Large intestine (tissue), 3 donors: ENCODE measurements around the gene GPER1. TPM values are rescaled to one million over a fixed set of nuclear protein-coding genes. Genes with fewer than 3 reads are reported as not detected.

ENCODE experiments used
- DNase-seq, 2 donors: peaks; one replicate each; pipeline versions ENCODE4 v3.0.0 to v3.0.0-alpha.2; 2013
- H3K27ac ChIP-seq: one replicate; pipeline ENCODE4 v1.5.1; 2013; ENCODE audit warnings: low read length
- H3K27me3 ChIP-seq: 2 replicates; pipeline ENCODE4 v1.6.1; 2013; ENCODE audit warnings: low read length; ENCODE audit not compliant: control insufficient read depth, insufficient read depth
- H3K36me3 ChIP-seq: 2 replicates; pipeline ENCODE4 v1.6.1; 2013; ENCODE audit warnings: low read length; ENCODE audit not compliant: control insufficient read depth, insufficient read depth
- H3K4me1 ChIP-seq: one replicate; pipeline ENCODE4 v1.6.1; 2013; ENCODE audit warnings: low read length; ENCODE audit not compliant: control insufficient read depth, insufficient read depth
- H3K4me3 ChIP-seq: one replicate; pipeline ENCODE4 v1.5.1; 2013; ENCODE audit warnings: low read length
- H3K9me3 ChIP-seq: one replicate; pipeline ENCODE4 v1.6.1; 2013; ENCODE audit warnings: mild to moderate bottlenecking, low read depth, low read length, moderate library complexity; ENCODE audit not compliant: control insufficient read depth
- WGBS: methylation state at CpG from one replicate; pipeline ENCODE4 v1.1.5; 2013; ENCODE audit warnings: low lambda C conversion rate; ENCODE audit not compliant: insufficient coverage; 5-methylcytosine and 5-hydroxymethylcytosine counted together
- polyA plus RNA-seq: library from polyadenylated mRNA; unstranded; fragments of 120-200 nt; gene quantifications from one replicate; pipeline ENCODE4 v1.2.1, GENCODE V29; 2013

GPER1 gene
- polyA plus RNA-seq, 1 donor, result 1.1 TPM

DNA sequence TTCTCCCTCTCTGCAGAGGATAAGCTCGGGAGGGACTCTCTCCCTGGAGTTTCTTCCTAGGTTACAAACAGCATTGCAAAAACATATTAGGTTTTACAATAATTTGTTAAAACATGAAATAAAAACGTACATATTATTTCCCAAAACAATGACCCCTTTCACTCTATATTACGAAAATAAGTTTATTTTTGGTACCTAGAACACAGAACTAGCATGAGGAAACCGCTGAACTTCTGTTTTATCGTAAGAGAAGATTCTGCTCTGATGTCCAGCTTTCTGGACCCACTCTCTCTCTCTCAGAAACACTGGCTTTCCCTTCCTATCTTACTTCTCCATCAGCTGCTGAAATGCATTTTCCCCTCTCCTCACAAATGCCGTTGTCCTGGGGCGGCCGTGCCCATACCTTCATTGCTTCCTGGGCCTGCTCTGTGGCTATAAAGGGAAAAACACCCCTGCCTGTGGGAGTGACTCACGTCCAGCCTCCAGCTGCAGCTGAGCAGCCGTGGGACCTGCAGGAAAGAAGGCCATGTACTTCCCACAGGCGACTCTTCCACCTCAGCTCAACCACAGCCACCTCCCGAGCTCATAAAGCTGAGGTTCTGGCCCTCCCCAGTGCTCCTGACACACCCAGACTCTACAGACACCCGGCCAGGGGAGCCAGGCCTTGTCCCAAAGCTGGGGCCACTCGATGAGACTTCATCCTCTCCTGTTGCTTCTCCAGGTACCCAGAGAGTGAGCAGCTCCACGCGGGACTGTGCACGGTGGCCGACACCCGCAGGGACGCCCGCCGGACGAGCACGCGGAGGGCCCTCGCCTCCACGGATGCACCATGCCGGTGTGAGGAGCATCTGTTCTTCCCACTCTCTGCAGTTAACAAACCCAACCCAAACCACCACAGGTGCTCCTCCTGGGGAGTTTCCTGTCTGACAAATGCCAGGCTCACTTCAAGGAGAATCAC is 3.1 kb downstream of the GPER1 start:
- peaks cover 6% of the 10 kb centered on the region for H3K9me3 ChIP-seq
- H3K4me1 ChIP-seq, result peaks cover 20% of the 10 kb centered on the region

DNA sequence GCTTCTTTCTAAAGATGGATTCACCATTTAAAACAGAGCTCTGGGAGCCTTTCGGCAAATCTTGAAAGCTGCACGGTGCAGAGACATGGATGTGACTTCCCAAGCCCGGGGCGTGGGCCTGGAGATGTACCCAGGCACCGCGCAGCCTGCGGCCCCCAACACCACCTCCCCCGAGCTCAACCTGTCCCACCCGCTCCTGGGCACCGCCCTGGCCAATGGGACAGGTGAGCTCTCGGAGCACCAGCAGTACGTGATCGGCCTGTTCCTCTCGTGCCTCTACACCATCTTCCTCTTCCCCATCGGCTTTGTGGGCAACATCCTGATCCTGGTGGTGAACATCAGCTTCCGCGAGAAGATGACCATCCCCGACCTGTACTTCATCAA is 3.7 kb downstream of the GPER1 start:
- peaks cover 7% of the 10 kb centered on the region for H3K36me3 ChIP-seq
- H3K27me3 ChIP-seq, result peaks cover 2% of the 10 kb centered on the region
- no peak overlapping the region for H3K27ac ChIP-seq
- WGBS, result 100% methylated on average over 1 of the region's 18 CpGs
- H3K4me3 ChIP-seq, result no peak overlapping the region
- H3K9me3 ChIP-seq, result peaks cover 6% of the 10 kb centered on the region
- H3K4me1 ChIP-seq, result peaks cover 22% of the 10 kb centered on the region
- no peak for DNase-seq

More for the DNA sequence above, 3.1 kb downstream of the GPER1 start:
- no peak overlapping the region for H3K27ac ChIP-seq
- DNase-seq, result no peak
- H3K4me3 ChIP-seq, result no peak overlapping the region
- H3K27me3 ChIP-seq, result peaks cover 2% of the 10 kb centered on the region
- peaks cover 7% of the 10 kb centered on the region for H3K36me3 ChIP-seq
- 90% methylated on average over 2 of the region's 28 CpGs for WGBS

DNA sequence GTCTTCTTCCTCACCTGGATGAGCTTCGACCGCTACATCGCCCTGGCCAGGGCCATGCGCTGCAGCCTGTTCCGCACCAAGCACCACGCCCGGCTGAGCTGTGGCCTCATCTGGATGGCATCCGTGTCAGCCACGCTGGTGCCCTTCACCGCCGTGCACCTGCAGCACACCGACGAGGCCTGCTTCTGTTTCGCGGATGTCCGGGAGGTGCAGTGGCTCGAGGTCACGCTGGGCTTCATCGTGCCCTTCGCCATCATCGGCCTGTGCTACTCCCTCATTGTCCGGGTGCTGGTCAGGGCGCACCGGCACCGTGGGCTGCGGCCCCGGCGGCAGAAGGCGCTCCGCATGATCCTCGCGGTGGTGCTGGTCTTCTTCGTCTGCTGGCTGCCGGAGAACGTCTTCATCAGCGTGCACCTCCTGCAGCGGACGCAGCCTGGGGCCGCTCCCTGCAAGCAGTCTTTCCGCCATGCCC is 4.3 kb downstream of the GPER1 start:
- Histone ChIP-seq H3K4me1 (peaks cover 18% of the 10 kb centered on the region), H3K36me3 (peaks cover 7% of the 10 kb centered on the region), H3K9me3 (peaks cover 6% of the 10 kb centered on the region), H3K4me3 (no peak overlapping the region), H3K27ac (no peak overlapping the region), H3K27me3 (no peaks in the 10 kb centered on the region)
- no CpG with 5 or more reads among the region's 40 CpGs for WGBS
- no peak for DNase-seq

DNA sequence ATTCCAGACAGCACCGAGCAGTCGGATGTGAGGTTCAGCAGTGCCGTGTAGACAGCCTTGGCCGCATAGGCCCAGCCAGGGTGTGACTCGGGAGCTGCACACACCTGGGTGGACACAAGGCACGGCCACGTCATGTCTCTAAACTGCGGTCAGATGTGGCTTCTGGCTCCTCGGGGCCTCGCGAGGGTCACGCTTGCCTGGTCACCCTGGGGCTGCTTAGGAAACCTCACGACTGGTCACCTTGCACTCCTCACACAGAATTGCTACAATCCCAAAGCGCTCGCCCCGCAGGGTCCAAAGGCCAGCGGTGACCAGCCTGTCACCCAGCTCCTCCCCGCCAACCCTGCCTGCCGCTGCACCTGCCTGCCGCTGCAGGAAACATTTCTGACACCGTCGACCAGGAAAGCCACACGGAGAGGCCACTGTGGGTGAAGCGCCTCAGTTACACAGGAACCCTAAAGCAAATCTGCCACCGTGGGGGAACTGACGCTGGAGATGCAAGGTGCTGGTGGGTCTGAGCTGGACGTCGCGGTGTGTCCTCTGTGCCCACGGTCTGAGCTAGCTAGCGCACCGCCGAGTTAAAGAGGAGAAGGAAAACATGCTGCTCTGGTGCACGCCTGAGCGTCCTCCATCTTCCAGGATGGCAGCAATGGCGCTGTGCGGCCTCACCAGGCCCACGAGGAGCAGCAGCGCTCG is 5.0 kb downstream of the GPER1 start:
- no CpG with 5 or more reads among the region's 40 CpGs for WGBS
- Histone ChIP-seq H3K36me3 (peaks cover 7% of the 10 kb centered on the region), H3K9me3 (peaks cover 6% of the 10 kb centered on the region), H3K4me3 (no peak overlapping the region), H3K27ac (no peak overlapping the region), H3K4me1 (peaks cover 11% of the 10 kb centered on the region), H3K27me3 (no peaks in the 10 kb centered on the region)
- no peak for DNase-seq

DNA sequence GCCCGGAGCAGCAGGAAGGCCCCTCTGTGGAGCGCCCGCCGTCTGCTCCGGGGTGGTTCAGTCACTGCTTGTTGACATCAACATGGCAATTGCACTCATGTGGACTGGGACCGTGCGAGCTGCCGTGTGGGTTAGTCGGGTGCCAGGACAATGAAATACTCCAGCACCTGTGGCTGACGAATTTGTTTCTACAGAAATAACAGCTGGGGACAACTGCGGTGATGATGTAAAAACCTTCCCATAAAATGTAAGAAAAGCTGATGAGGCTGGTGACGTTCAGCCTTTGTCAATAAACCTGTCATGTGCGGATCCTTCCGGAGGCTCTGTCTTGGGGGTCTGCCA is 5.6 kb downstream of the GPER1 start:
- H3K9me3 ChIP-seq, result peaks cover 6% of the 10 kb centered on the region
- H3K4me1 ChIP-seq, result peaks cover 8% of the 10 kb centered on the region
- no peak for DNase-seq
- no peaks in the 10 kb centered on the region for H3K27me3 ChIP-seq
- no peak overlapping the region for H3K27ac ChIP-seq
- H3K36me3 ChIP-seq, result peaks cover 7% of the 10 kb centered on the region
- H3K4me3 ChIP-seq, result no peak overlapping the region
- 93% methylated on average over 3 of the region's 14 CpGs for WGBS

DNA sequence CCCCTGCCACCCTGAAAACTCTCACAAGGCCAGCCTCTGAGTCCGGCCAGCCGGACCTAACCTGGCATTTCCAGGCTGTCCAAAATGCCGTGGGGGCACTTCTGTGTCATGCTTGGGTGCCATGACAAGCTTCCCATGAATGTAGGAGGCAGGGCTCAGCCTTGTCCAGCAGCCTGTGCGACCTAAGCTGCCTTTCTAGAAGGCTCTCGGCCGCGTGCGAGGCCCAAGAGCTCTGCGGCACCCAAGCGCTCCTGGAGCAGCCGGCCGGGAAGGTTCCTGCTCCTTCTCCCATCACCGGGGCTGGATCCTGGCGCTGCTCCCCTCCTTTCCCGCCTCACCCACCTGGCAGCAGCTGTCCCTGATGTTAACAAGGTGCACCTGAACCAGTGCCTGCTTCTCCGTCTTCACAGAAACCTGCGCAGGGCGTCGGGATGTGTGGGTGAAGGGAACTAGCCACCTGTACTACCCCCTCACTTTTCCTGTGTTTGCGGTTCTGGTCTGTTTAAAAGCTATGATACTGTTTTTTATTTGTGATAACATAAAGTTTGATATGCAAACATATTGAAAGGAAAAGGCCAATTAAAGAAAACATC is 6.1 kb downstream of the GPER1 start:
- no peaks in the 10 kb centered on the region for H3K27me3 ChIP-seq
- H3K9me3 ChIP-seq, result peaks cover 6% of the 10 kb centered on the region
- peaks cover 8% of the 10 kb centered on the region for H3K4me1 ChIP-seq
- peaks cover 7% of the 10 kb centered on the region for H3K36me3 ChIP-seq
- no peak overlapping the region for H3K27ac ChIP-seq
- no peak for DNase-seq
- no peak overlapping the region for H3K4me3 ChIP-seq
- WGBS, result no CpG with 5 or more reads among the region's 20 CpGs

DNA sequence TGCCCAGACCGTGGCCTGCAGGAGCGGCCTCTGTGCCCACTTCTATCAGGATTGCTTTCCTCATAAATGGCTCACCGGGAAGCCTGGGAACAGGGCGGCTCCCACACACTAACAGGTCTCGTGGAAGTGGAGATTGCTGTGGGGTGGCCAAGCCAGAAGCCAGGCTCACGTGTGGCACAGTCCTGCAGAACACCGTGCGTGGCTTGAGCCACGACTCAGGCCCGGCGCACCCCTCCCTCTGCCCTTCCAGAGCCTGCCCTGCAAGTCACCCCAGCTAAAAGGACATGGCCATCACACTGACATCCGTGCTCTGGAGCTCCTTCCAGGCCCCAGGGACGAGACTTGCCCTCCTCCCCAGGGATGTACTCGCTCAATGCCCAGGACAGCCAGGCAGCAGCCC is 7.0 kb downstream of the GPER1 start:
- Histone ChIP-seq H3K4me3 (no peak overlapping the region), H3K4me1 (peaks cover 8% of the 10 kb centered on the region), H3K36me3 (peaks cover 7% of the 10 kb centered on the region), H3K27ac (no peak overlapping the region), H3K27me3 (no peaks in the 10 kb centered on the region), H3K9me3 (peaks cover 6% of the 10 kb centered on the region)
- WGBS, result no CpG with 5 or more reads among the region's 14 CpGs
- no peak for DNase-seq

DNA sequence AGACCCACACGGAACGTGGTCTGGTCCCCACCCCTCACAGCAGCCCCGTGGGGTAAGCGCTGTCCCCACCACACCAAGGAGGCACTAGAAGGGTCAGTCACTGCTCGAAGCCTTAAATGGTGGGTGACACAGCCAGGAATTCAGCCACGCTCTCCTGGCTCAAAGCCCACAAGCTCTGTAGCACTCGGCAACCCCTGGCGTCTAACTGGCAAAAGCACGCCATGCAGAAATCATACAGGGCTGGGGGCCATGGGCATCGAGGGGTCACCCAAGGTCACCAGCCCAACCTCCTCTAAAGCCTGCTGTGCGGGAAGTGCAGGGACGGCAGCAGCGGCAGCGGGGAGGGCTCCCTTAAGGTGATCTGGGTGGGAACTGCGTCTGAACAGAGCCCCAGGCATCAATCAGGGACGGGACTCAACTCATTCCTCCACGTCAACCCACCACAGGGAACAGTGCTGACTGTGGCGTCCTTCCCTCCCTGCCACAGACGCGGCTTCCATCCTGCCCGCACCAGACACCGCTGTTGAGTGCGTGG is 7.8 kb downstream of the GPER1 start:
- H3K27ac ChIP-seq, result no peak overlapping the region
- peaks cover 7% of the 10 kb centered on the region for H3K36me3 ChIP-seq
- H3K27me3 ChIP-seq, result no peaks in the 10 kb centered on the region
- H3K9me3 ChIP-seq, result peaks cover 6% of the 10 kb centered on the region
- peaks cover 11% of the 10 kb centered on the region for H3K4me1 ChIP-seq
- H3K4me3 ChIP-seq, result no peak overlapping the region
- WGBS, result no CpG with 5 or more reads among the region's 23 CpGs
- no peak for DNase-seq

DNA sequence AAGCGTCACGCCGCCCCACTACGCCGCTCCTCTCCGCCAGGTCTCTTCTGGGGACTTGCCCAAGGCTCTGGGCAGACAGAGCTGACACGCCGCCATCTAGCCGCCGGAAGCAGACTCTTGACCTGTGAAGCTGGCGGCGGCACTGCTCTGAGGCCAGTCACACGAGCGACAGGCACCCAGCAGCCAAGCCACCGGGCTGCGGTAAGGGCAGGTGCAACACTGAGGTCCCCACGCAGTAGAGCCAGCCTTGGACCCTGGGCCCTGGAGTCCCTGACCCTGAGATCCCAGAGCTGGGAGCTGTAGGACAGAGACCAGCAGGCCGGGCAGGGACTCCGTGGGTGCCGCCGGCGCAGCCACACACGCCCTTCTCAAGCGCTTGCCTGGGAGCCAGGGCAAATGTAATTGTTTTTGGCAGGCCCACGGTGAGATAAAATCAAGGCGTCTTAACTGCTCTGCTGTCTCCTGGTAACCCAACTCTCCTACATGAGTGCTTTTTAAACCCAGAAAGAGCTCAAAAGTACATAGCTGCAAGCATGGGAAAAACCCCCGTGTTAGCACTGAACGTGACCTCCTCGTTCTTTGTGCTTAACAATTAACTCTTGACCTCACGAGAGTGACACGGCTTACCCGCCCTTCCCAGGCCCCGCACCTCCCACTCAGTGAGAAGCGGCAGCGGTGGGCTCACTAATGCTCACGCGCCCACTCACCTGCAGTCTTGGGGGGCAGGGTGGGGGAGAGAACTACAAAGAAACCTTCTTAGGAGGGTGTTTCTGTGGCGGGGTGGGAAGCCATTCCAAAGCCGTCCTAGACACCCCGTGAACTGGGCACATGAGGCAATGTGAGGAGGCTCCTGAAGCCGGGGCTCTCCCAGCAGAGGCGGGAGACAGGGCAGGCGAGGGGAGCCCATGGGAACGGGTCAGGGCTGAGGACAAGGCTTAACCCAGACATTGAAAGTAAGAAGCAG is 8.5 kb downstream of the GPER1 start:
- Histone ChIP-seq H3K4me1 (peaks cover 11% of the 10 kb centered on the region), H3K9me3 (peaks cover 7% of the 10 kb centered on the region), H3K4me3 (no peak overlapping the region), H3K27ac (no peak overlapping the region), H3K36me3 (peaks cover 6% of the 10 kb centered on the region), H3K27me3 (no peaks in the 10 kb centered on the region)
- WGBS, result no CpG with 5 or more reads among the region's 44 CpGs
- DNase-seq, result no peak
